Measurements from ENCODE around the gene DYNLT4. TPM values are rescaled to one million over a fixed set of nuclear protein-coding genes. Genes with fewer than 3 reads are reported as not detected.

The DYNLT4 gene
- total and polyA plus RNA-seq, 2 of the 8 experiments (the other 6 are each of a cell fraction or from before 2014, with no cell fraction given): 0.29 TPM; not detected in 1

- no peak overlapping the region for H2BK12ac ChIP-seq (ENCODE audit: low read depth, low read length)
- no peaks in the 10 kb centered on the region for H3K27me3 ChIP-seq (replicated peaks in 1 of 4; ENCODE audit: control insufficient read depth in 3 of 4, extremely low read depth in 1 of 4, insufficient read depth in 3 of 4, low read length in 3 of 4)
- H2BK120ac ChIP-seq (replicated peaks; ENCODE audit: low read depth, low read length): no peak overlapping the region
- no peaks in the 10 kb centered on the region for H3K9me3 ChIP-seq (ENCODE audit: insufficient read depth in 2 of 2, low read depth in 1 of 2, low read length in 1 of 2)
- no peak overlapping the region for H2AFZ ChIP-seq (ENCODE audit: low read length)
- no peak overlapping the region for H4K8ac ChIP-seq (ENCODE audit: extremely low read depth, insufficient read depth, low read length)
- H4K91ac ChIP-seq (replicated peaks; ENCODE audit: insufficient read length, low read length): no peak overlapping the region
- H3K23ac ChIP-seq (ENCODE audit: insufficient read length): no peak overlapping the region
- H2AK5ac ChIP-seq (ENCODE audit: low read depth, low read length): no peak overlapping the region
- 100% methylated on average over 1 of the region's 1 CpG; no CpG with 5 or more reads in 1 of the 2 experiments for WGBS, 2 experiments (ENCODE audit: extremely low coverage in 1 of 2, insufficient coverage in 1 of 2, insufficient read length in 1 of 2, insufficient replicate concordance in 2 of 2, low coverage in 1 of 2, low lambda C conversion rate in 2 of 2, missing lambda C conversion rate in 1 of 2)
- H3K14ac ChIP-seq (ENCODE audit: insufficient read length): no peak overlapping the region
- H3K79me2 ChIP-seq (ENCODE audit: control insufficient read depth in 1 of 2, insufficient read depth in 2 of 2, low read length in 2 of 2): no peaks in the 10 kb centered on the region
- no peaks in the 10 kb centered on the region for H3K36me3 ChIP-seq (ENCODE audit: control insufficient read depth in 2 of 4, insufficient read depth in 4 of 4, low read length in 3 of 4)
- H2BK15ac ChIP-seq (ENCODE audit: low read length): no peak overlapping the region
- H3K4me1 ChIP-seq (replicated peaks in 1 of 4; ENCODE audit: control insufficient read depth in 3 of 4, insufficient read depth in 4 of 4, low read length in 3 of 4): no peaks in the 10 kb centered on the region
- no peak overlapping the region for H3K9ac ChIP-seq (replicated peaks in 1 of 4; ENCODE audit: extremely low read depth in 1 of 4, low read depth in 3 of 4, low read length in 3 of 4)
- H4K20me1 ChIP-seq (replicated peaks in 1 of 2; ENCODE audit: control insufficient read depth in 1 of 2, insufficient read depth in 2 of 2, low read length in 2 of 2): no peaks in the 10 kb centered on the region
- no peak overlapping the region for H3K4me2 ChIP-seq (ENCODE audit: insufficient read depth in 1 of 2, low read depth in 2 of 2, low read length in 2 of 2)
- H2BK5ac ChIP-seq (ENCODE audit: low read depth, low read length): no peak overlapping the region
- H3K79me1 ChIP-seq (ENCODE audit: low read depth, low read length): no peaks in the 10 kb centered on the region
- CTCF ChIA-PET (ENCODE audit: partially characterized antibody): interaction anchor here (1.0 kb wide), 1 partner anchor 58 kb away, joined by 4 read pairs; no protein-coding TSS in a partner anchor
- no peak overlapping the region for H3K4me3 ChIP-seq (ENCODE audit: extremely low read depth in 1 of 4, insufficient read depth in 2 of 4, low read depth in 3 of 4, low read length in 4 of 4)
- no peak overlapping the region for H4K5ac ChIP-seq (ENCODE audit: insufficient read length, low read depth, low read length)
- POLR2A ChIA-PET (ENCODE audit: partially characterized antibody): interaction anchor here (1.4 kb wide), 1 partner anchor 32 kb away, joined by 5 read pairs; no protein-coding TSS in a partner anchor
- H3K23me2 ChIP-seq (ENCODE audit: low read depth, low read length): no peaks in the 10 kb centered on the region
- DNase-seq (ENCODE audit: low read depth in 1 of 2, low spot score in 2 of 2) (no peak), FAIRE-seq (no peak)
- no peak overlapping the region for H3K4ac ChIP-seq (replicated peaks; ENCODE audit: insufficient read length, low read depth, low read length)
- no peak overlapping the region for H3K56ac ChIP-seq (replicated peaks; ENCODE audit: insufficient read length, low read depth, low read length)
- no peak overlapping the region for H2BK20ac ChIP-seq (ENCODE audit: low read length)
- H3K18ac ChIP-seq (ENCODE audit: extremely low read depth, low read length): no peak overlapping the region
- no peak overlapping the region for H3K27ac ChIP-seq (ENCODE audit: low read depth, low read length)
- TF ChIP-seq SIN3A (conservative IDR thresholded peaks at IDR 0.05 in 1 of 2, IDR thresholded peaks at IDR 0.05 in 1 of 2; ENCODE audit: low read depth in 1 of 2, low read length in 2 of 2): no peak
- no peak for TF ChIP-seq SAP30 (IDR thresholded peaks at IDR 0.05; ENCODE audit: insufficient read depth, insufficient replicate concordance, low read length)
- TF ChIP-seq MAFK (IDR thresholded peaks at IDR 0.05; ENCODE audit: low read depth, low read length): no peak
- TF ChIP-seq NRF1 (IDR thresholded peaks at IDR 0.05; ENCODE audit: low read depth, low read length): no peak
- TF ChIP-seq JUN (IDR thresholded peaks at IDR 0.05; ENCODE audit: low read depth, low read length): no peak
- TF ChIP-seq TAF7 (optimal IDR thresholded peaks at IDR 0.05; ENCODE audit: borderline replicate concordance, low read depth, low read length): no peak
- TF ChIP-seq SRF (IDR thresholded peaks at IDR 0.05; ENCODE audit: low read depth, low read length): no peak
- no peak for TF ChIP-seq CBX8 (IDR thresholded peaks at IDR 0.05; ENCODE audit: borderline replicate concordance, low read depth, low read length)
- TF ChIP-seq E2F6 (IDR thresholded peaks at IDR 0.05): no peak
- TF ChIP-seq EP300 (IDR thresholded peaks at IDR 0.05; ENCODE audit: borderline replicate concordance in 1 of 2, low read depth in 2 of 2, low read length in 2 of 2): no peak
- TF ChIP-seq TCF12 (IDR thresholded peaks at IDR 0.05; ENCODE audit: low read depth, low read length): no peak
- no peak for TF ChIP-seq ZNF274 (IDR thresholded peaks at IDR 0.05; ENCODE audit: borderline replicate concordance, extremely low read depth, low read length)
- no peak for TF ChIP-seq SIX5 (IDR thresholded peaks at IDR 0.05; ENCODE audit: low read depth, low read length)
Measured at GRCh38 chr1:44851308-44851707, 44.2 kb upstream of the DYNLT4 start.
